Hepatocyte (in vitro differentiated cells): ENCODE data around the gene UCHL3.

Experiments used
- EZH2 ChIP-seq: fragments of 200-600 bp; sonication (generic); IDR thresholded peaks from 2 replicates; pipeline ENCODE4 v1.6.1; 2016; ENCODE audit warnings: antibody characterized with exemption, mild to moderate bottlenecking, borderline replicate concordance
- EZH2phosphoT487 ChIP-seq: fragments of 200-600 bp; sonication (generic); IDR thresholded peaks from one replicate; pipeline ENCODE4 v1.6.1; 2018; ENCODE audit warnings: antibody characterized with exemption, mild to moderate bottlenecking, low read depth, moderate library complexity; ENCODE audit not compliant: unreplicated experiment, severe bottlenecking
- TF ChIP-seq, protein P1 (sequence below): fragments of 200-600 bp; sonication (generic); IDR thresholded peaks from 2 replicates; pipeline ENCODE4 v1.5.1; 2016; ENCODE audit warnings: antibody characterized with exemption, mild to moderate bottlenecking; ENCODE audit not compliant: poor library complexity

DNA sequence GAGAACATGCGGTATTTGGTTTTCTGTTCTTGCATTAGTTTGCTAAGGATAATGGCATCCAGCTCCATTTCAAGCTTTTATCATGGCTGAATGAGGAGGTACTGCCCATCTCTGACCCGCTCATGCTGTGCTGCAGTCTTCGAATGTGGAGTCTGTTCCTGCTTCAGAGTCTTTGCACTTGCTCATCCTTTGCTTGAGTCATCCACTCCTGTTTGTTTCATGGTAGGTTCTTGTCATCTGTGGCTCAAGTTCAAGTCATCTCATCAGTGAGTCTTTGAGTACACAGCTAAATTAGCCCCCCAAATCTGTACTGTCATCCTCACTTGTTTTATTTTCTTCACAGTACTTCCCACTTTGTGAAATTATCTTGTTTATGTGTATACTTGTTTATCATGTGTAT, 5.4 kb downstream of the UCHL3 start:
- TF ChIP-seq, protein P1, sequence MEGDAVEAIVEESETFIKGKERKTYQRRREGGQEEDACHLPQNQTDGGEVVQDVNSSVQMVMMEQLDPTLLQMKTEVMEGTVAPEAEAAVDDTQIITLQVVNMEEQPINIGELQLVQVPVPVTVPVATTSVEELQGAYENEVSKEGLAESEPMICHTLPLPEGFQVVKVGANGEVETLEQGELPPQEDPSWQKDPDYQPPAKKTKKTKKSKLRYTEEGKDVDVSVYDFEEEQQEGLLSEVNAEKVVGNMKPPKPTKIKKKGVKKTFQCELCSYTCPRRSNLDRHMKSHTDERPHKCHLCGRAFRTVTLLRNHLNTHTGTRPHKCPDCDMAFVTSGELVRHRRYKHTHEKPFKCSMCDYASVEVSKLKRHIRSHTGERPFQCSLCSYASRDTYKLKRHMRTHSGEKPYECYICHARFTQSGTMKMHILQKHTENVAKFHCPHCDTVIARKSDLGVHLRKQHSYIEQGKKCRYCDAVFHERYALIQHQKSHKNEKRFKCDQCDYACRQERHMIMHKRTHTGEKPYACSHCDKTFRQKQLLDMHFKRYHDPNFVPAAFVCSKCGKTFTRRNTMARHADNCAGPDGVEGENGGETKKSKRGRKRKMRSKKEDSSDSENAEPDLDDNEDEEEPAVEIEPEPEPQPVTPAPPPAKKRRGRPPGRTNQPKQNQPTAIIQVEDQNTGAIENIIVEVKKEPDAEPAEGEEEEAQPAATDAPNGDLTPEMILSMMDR = no peak
- TF ChIP-seq EZH2phosphoT487 (no peak), EZH2 (no peak)
